ENCODE measurements around the gene FHIP2A. TPM values are rescaled to one million over a fixed set of nuclear protein-coding genes. Genes with fewer than 3 reads are reported as not detected.

The FHIP2A gene
- total RNA-seq, 1 experiment from 2014 or later: 20.7 TPM

GRCh38 chr10:114823077-114823463, 1.5 kb downstream of the FHIP2A start:
- no peaks in the 10 kb centered on the region for H3K36me3 ChIP-seq (ENCODE audit: control insufficient read depth in 1 of 2, insufficient read depth in 2 of 2, low read length in 2 of 2)
- CTCF ChIA-PET: interaction anchor here (1.4 to 2.5 kb wide), 2 partner anchors 10 to 13 kb away, joined by 3 to 7 read pairs; no protein-coding TSS in a partner anchor
- peak overlapping the region; percentile 79 for H3K4me2 ChIP-seq (ENCODE audit: low read length)
- peak overlapping the region; percentile 69 to 80 for H3K4me3 ChIP-seq (replicated peaks in 1 of 2; ENCODE audit: low read depth in 1 of 2, low read length in 2 of 2)
- peak overlapping the region; percentile 86; the same call in 1 of the 2 replicates for H3K27ac ChIP-seq (ENCODE audit: low read depth, low read length)
- H3K79me2 ChIP-seq (ENCODE audit: insufficient read depth, low read length): peaks cover 53% of the 10 kb centered on the region
- intact Hi-C loops (cut with micrococcal nuclease): no loop called here
- peak overlapping the region; percentile 84 for H3K9ac ChIP-seq (ENCODE audit: low read length)
- no peaks in the 10 kb centered on the region for H3K27me3 ChIP-seq (ENCODE audit: insufficient read depth, low read length)
- TSS peak; percentile 42 for BruUV-seq (replicated peaks)
- POLR2A ChIA-PET: no interaction called here
- no peak for DNase-seq (ENCODE audit: low read depth, low spot score)
- H2AFZ ChIP-seq (ENCODE audit: low read depth, low read length, poor library complexity, severe bottlenecking): no peak overlapping the region
- peaks cover 7 to 28% of the 10 kb centered on the region in 2 experiments; a peak in 3 of 4 replicates for H3K4me1 ChIP-seq (ENCODE audit: control insufficient read depth in 1 of 2, insufficient read depth in 2 of 2, low read length in 2 of 2)
- no peaks in the 10 kb centered on the region for H3K9me3 ChIP-seq (ENCODE audit: control insufficient read depth in 1 of 2, insufficient read depth in 1 of 2, low read depth in 1 of 2, low read length in 2 of 2)
- no peak for TF ChIP-seq ZFX (IDR thresholded peaks at IDR 0.05)
- peak; percentile 30; the same call in 1 of the 2 replicates for TF ChIP-seq MAX (IDR thresholded peaks at IDR 0.05)
- H4K20me1 ChIP-seq (ENCODE audit: insufficient read depth): no peaks in the 10 kb centered on the region
- no peaks in the 10 kb centered on the region for H3K9me2 ChIP-seq (ENCODE audit: insufficient read depth)
- RAD21 ChIA-PET (ENCODE audit: low non-redundant PET in 1 of 2, low total read pairs in 2 of 2, uncharacterized antibody in 2 of 2, unreplicated experiment in 2 of 2): no interaction called here
- ATAC-seq: no peak

GRCh38 chr10:114824391-114824790, 2.8 kb downstream of the FHIP2A start:
- Histone ChIP-seq H3K79me2 (ENCODE audit: insufficient read depth, low read length) (peaks cover 66% of the 10 kb centered on the region), H3K9me2 (ENCODE audit: insufficient read depth) (no peaks in the 10 kb centered on the region), H4K20me1 (ENCODE audit: insufficient read depth) (no peaks in the 10 kb centered on the region), H2AFZ (ENCODE audit: low read depth, low read length, poor library complexity, severe bottlenecking) (no peak overlapping the region), H3K4me2 (ENCODE audit: low read length) (no peak overlapping the region), H3K4me3 (replicated peaks in 1 of 2; ENCODE audit: low read depth in 1 of 2, low read length in 2 of 2) (no peak overlapping the region), H3K27ac (ENCODE audit: low read depth, low read length) (no peak overlapping the region), H3K27me3 (ENCODE audit: insufficient read depth, low read length) (no peaks in the 10 kb centered on the region), H3K9me3 (ENCODE audit: control insufficient read depth in 1 of 2, insufficient read depth in 1 of 2, low read depth in 1 of 2, low read length in 2 of 2) (no peaks in the 10 kb centered on the region), H3K36me3 (ENCODE audit: control insufficient read depth in 1 of 2, insufficient read depth in 2 of 2, low read length in 2 of 2) (no peaks in the 10 kb centered on the region), H3K4me1 (ENCODE audit: control insufficient read depth in 1 of 2, insufficient read depth in 2 of 2, low read length in 2 of 2) (peaks cover 10 to 38% of the 10 kb centered on the region in 2 experiments; a peak in 3 of 4 replicates), H3K9ac (ENCODE audit: low read length) (no peak overlapping the region)
- ChIA-PET POLR2A (no interaction called here), CTCF (no interaction called here), RAD21 (ENCODE audit: low non-redundant PET in 1 of 2, low total read pairs in 2 of 2, uncharacterized antibody in 2 of 2, unreplicated experiment in 2 of 2) (no interaction called here)
- TF ChIP-seq JUND (IDR thresholded peaks at IDR 0.05) (no peak), FOSL1 (IDR thresholded peaks at IDR 0.05; ENCODE audit: low read depth) (no peak), RAD21 (IDR thresholded peaks at IDR 0.05; ENCODE audit: low read depth) (no peak), MAX (IDR thresholded peaks at IDR 0.05) (no peak), CEBPB (IDR thresholded peaks at IDR 0.05; ENCODE audit: low read depth) (no peak), ATF3 (IDR thresholded peaks at IDR 0.05) (no peak), POLR2AphosphoS5 (IDR thresholded peaks at IDR 0.05; ENCODE audit: low read depth, low read length) (no peak), EZH2phosphoT487 (IDR thresholded peaks at IDR 0.05; ENCODE audit: borderline replicate concordance) (no peak), CTCF (IDR thresholded peaks at IDR 0.05 in 2 of 3, conservative IDR thresholded peaks at IDR 0.05 in 1 of 3; ENCODE audit: borderline replicate concordance in 1 of 3, insufficient read depth in 1 of 3, low read depth in 2 of 3, low read length in 2 of 3) (no peak), EGR1 (IDR thresholded peaks at IDR 0.05; ENCODE audit: low read depth) (no peak), ZNF274 (IDR thresholded peaks at IDR 0.05; ENCODE audit: low read depth, low read length) (no peak), SP1 (IDR thresholded peaks at IDR 0.05; ENCODE audit: low read depth) (no peak)
- intact Hi-C loops (cut with micrococcal nuclease): no loop called here
- ATAC-seq (no peak), DNase-seq (ENCODE audit: low read depth, low spot score) (no peak)
- BruUV-seq (replicated peaks): no TSS peak
